ENCODE data around the gene SPEF1.
A peak's percentile ranks its signal among the peaks of the same experiment; 100 is the strongest.

Gene SPEF1

DNA sequence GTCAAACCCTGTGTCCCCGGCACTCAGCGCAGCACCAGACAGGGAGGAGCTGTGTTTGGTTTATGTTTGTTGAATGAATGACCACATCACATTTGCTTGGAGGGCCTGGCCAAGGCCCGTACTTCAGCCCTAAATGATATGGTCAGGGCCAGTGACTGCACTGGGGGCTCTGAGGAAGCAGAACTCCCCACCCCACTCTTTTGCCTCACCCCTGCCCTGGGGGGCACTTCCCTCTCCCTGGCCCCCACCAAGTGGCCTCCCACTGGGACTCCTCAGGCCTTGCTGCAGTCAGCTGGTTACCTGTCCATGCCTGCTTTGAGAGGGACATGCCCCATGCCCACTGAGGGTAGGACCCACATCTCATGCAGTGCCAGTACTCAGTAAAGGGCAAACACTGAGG lies 16.6 kb downstream of the SPEF1 start:
- DNase-seq: no peak

DNA sequence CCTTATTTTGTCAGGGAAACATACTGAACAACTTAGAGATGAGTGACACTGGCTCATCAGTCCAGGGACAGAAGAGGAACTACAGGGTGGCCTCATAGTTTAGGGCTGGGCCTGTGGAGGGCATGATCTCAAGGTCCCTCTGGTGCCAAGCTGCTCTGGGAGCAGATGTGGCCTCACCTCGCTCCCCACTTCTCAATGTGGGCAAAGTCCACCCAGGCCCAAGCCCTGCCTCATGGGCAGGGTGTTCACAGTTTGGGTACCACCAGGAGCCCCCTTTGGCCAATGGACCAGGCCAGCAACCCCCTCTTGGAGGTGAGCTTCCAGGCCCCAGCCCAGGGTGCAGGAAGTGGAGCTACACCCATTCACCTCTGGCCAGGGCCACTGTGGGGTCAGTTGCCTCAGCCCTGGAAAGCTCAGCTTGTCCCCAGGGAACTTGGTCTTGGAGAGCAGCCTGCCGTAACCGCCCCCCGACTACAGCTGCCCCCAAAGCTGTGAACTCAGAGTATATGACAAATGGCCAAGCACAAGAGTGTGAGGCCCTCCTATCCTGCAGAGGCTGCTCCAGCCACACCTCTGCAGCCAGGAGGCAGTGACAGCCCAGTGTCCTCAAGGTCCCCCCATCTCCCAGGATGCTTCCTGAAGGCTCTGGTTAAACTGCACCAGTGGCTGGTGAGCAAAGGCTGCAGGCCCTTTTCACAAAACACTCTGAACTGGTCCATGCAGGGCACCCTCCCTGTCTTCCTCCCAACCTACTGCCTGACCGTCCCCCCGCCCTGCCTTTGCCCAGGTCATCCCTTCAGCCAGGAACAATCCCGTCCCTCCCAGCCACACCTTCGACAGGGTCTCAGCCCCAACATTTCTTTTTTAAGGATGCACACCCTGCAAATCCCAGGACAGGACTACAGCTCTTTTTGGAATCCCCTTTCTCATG lies 17.3 kb downstream of the SPEF1 start:
- peak; percentile 76 to 88 (median 85) for DNase-seq

DNA sequence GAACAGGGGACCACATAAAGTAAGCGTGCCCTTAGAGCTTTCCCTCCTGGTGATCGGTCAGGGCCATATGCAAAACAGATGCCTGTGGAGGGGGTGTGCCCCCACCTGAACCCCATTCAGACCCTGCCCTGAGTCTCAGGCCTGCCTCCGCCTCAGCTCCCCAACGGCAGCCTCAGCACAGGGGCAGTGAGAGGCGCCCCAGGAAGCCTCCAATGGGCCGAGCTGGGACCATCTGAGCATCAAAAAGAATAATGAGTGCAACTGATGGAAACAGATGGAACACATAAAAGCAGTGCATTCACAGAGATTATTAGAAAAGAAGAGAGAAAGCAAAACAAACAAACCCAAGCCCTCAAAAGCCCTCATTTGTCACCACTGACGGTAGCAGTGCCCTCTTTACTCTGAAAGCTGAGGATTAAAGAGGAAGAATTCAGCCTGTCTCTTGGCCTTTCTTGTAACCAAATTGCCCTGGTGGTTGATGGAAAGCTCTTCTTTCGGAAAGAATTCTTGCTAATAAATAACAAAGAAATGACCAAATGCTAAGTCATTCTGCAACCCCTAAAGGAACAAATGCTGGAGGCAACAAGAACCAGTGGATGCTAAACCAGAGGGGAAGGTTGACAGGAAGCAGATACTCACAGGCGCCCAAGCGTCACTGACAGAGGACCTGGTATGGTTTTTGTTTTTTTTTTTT lies 20.4 kb downstream of the SPEF1 start:
- no peak for DNase-seq

DNA sequence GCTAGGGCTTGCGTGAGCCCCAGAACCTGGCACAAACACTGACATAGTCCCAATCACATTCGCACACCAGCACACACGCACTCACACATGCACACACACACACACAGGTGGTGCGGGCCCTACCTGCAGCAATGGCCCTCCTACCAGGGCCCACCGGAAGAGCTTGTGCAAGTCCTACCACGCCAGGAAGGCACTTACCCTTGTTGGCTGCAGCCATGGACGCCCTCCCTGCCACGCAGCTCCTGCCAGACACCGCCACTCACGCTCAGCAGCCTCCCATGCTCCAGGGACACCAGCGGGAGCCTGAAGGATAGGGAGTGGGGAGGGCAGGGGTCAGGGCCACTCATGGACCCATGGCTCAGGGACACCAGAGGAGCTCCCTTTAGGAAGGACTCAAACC lies 21.4 kb downstream of the SPEF1 start:
- DNase-seq: no peak

DNA sequence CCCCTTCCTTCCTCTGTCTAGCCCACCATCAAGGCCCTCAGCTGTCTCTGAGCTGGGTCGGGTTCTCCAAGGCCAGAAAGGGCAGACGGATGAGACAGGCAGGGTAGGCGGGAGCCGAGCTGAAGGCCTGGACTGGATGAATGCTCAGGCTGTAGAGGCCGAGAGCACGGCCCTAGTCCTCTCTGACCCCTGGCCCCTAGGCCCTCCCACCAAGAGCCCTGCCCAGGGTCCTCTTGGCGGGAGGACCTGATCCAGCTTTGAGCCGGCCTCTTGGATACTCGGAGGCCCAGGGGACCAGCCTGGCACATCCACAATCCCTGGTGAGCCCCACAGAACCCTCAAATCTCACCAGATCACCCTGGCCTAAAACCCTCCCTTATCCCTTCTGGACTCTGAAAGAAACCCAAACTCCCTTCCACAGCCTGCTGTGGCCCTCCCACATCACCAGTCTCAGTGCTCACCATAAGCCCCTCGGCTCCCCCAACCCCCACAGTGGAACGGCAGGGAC lies 21.9 kb downstream of the SPEF1 start:
- no peak for DNase-seq

DNA sequence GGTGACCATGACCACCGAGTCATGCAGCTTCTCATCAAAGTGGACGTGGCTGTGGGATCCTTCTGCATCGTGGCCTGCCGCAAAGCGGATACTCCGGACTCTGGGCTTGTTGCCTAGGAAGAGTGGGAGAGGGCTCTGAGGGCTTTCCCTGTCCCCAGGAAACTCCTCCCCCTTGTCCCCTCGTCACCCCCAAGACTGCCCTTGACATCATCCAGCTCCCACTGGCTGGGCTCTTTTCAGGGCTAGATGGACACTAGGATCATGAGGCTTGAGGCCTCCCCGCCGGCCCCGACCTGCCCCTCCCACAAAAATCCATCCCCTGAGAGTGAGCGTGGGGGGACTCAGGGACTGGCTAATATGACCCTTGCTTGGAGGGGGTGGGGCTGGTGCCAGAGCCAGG lies 22.7 kb downstream of the SPEF1 start:
- no peak for DNase-seq

DNA sequence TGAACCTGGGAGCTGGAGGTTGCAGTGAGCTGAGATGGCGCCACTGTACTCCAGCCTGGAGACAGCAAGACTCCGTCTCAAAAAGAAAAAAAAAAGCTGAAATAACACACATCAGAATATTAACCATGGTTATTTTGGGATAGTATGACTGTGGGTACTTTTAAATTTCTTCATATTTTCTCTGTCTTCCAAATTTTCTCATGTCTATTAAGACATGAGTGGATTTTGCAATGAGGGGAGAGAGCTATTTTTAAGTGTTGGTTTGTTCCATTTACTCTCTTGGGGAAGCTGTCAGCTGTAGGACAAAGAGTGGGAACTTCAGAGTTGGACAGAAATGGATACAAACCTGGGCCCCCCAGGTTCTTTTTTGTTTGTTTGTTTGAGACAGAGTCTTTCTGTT lies 24.0 kb downstream of the SPEF1 start:
- DNase-seq: peak; percentile 17 to 82 (median 59)

DNA sequence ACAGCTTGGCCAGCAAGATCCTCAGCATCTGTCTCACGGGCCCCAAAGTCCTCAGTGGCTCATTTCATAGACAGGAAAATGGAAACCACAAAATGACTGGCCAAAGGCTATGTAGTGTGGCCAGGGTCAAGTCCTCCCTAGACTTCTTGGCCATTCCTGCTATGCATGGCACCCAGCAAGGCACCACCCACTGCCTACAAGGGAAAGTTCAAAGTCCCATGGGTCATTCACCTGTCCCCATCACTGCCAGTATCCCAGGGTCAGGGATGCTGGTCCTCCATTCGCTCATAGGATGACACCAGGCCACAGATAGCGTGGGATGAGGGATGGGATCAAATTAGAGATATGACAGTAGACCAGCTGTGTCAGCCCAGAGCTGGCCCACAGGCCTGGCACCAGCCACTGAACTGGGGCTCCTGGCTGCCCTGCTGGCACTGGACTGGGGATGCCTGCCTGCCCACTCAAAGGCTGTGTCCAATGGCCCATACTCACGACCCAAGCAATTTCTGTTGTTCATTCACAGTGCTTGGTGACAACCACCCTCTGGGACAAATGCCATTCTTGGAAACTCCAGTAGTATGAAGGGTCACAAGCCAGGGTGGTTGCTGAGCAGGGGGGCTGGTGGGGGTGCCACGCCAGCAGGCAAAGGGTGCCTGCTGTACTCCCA lies 25.3 kb downstream of the SPEF1 start:
- no peak for DNase-seq

DNA sequence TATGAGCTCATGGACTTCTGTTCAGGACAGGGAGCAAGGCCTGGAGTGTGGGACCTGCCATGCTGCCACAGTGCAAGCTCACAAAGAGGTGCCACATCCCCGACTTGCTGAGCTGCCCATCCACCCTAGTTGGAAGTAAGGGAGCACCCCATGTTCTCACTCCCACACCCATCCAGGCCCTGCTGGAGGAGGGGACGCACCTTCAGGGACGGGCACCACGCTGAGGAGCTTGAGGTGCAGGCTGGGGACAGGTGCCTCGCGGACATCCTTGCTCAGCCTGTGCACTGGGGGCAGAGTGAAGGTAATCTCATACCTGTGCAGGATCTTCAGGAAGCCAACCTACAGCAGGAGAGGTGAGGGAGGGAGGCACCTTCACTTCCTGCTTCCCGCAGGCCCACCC lies 26.0 kb downstream of the SPEF1 start:
- DNase-seq: no peak

DNA sequence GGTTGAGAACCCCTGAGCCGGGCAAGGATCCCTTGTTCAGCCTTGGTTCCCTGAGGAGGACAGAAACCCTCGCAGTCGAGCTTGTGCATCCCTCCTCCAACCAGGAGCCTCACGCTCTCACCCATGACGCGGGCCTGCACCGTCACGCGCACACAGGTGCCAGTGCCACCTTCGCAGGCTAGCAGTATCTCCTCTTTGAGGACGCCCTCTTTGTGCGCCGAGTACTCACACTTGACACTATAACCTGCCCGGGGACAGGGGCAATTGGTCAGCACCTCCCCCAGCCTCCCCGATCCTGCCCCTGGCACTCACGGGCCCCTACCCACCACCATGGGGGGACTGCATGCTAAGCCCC lies 27.0 kb downstream of the SPEF1 start:
- no peak for DNase-seq

DNA sequence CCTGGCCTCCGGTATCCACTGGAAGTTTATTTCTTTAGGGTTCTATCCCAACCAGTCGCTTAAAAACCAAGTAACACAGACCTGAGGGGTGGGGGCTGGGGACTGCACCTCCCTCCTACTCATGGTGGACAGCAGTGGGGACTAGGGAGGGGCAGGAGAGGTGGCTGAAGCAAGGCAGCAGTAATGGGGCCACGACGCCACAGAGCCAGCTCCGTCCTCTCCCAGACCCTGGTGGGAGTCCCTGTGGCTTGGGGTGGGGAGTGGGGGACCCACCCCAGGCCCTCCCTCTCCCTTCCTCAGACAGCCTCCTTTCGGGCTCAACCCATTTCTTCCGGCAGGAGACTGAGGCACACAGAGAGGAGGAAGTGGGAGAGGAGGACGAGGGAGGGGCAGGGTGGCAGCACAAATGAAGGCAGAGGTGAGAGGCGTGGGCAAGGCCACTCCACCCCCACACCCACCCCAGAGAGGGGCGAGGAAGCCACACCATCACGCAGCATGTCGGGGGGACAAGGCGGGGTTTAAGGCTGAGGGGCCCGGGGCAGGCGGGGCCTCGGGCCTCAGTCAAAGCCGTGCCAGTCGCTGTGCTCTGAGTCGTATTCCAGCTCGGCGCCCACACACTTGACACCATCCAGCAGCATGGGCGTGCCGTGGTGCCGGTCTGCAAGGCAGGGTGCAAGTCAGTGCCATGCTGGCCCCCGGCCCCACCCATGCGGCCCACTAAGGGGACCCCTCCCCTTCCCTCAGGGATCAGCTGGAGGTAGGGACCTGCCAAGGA lies 27.6 kb downstream of the SPEF1 start:
- DNase-seq: no peak

DNA sequence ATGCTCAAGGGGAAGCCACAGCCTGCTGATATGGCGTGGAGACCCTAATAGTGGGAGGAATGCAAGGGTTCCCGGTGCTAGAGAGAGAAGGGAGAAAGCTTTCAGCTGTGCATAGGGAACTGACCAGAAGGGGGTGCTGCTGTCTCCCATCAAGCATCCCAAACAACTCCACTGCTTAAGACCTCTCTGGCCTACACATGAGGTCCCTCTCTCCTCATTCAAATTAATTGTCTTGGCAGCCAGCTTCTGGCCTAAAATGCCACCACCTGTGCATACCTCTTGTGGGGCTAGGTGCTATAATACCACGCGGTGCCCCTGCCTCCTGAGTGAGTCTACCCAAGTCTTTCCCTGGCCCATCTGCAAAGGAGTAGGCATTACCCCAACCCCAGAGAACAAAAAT lies 28.1 kb downstream of the SPEF1 start:
- DNase-seq: peak; percentile 68 to 88 (median 82)

DNA sequence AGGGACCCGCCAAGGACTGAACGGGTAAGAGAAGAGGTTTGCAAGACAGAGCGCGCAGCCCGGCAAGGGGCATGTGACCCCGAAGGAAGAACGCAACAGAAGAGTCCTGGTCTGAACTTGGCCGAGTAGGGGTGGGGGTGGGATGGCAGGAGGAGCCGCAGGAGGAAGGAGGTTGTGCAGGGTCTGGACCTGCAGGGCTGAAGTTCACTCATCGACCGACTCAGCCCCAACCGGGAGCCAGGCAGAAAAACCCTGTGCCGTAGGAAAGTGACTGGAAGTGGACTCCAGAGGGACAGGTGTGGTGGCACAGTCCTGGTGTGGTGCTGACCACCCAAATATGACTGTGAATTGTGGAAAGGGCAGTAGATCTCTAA lies 28.9 kb downstream of the SPEF1 start:
- no peak for DNase-seq

DNA sequence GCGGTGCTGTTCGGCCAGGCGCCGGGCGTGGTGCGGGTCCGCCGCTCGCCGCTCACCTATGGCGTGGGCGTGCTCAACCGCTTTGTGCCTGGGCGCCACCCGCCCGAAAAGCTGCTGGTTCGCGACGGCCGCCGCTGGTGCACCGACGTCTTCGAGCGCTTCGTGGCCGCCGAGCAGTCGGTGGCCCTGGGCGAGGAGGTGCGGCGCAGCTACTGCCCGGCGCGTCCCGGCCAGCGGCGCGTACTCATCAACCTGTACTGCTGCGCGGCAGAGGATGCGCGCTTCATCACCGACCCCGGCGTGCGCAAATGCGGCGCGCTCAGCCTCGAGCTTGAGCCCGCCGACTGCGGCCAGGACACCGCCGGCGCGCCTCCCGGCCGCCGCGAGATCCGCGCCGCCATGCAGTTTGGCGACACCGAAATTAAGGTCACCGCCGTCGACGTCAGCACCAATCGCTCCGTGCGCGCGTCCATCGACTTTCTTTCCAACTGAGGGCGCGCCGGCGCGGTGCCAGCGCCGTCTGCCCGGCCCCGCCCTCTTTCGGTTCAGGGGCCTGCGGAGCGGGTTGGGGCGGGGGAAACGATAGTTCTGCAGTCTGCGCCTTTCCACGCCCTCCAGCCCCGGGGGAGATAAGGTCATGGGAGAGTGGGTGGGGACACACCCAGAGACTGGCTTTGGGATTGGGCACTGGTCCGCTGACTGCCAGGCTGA lies 29.4 kb downstream of the SPEF1 start:
- DNase-seq: peak; percentile 72 to 86 (median 84)

DNA sequence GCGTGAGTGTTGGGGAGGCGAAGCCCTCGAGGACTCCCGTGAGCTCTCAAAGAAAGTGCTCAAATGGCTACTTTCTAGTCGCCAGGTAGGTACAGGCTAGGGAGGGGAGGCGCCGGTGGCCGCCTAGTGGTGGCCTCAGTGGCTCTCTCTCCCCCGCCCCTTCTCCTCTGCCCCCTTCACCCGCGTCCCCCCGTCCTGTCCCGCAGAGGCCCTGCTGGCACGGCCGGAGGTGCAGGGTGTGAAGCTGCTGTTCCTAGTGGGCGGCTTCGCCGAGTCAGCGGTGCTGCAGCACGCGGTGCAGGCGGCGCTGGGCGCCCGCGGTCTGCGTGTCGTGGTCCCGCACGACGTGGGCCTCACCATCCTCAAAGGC lies 30.0 kb downstream of the SPEF1 start:
- no peak for DNase-seq

DNA sequence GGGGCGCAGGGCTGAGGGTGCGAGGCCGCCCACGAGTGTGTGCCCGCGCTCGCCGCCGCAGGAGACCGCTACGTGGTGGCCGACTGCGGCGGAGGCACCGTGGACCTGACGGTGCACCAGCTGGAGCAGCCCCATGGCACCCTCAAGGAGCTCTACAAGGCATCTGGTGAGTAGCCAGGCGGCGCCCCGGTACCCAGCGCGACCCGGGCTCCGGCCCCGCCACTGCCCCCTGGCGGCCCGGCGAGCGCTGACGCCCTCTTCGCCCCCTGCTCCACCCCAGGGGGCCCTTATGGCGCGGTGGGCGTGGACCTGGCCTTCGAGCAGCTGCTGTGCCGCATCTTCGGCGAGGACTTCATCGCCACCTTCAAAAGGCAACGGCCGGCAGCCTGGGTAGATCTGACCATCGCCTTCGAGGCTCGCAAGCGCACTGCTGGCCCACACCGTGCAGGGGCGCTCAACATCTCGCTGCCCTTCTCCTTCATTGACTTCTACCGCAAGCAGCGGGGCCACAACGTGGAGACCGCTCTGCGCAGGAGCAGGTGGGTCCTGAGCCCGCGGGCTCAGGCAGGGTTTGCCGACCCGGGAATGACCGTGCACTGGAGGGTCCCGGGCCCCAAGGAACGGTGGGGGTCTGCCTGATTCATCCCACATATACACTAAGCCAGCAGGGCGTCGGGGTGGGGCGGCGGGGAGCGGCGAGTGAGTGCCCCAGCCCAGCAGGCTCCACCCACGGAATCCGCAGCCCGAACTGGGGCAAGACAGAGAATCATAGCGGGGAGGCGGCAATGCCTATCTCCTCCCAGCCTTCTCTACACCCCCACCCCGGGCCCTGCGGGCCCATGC lies 31.3 kb downstream of the SPEF1 start:
- peak; percentile 47 to 69 (median 58) for DNase-seq

DNA sequence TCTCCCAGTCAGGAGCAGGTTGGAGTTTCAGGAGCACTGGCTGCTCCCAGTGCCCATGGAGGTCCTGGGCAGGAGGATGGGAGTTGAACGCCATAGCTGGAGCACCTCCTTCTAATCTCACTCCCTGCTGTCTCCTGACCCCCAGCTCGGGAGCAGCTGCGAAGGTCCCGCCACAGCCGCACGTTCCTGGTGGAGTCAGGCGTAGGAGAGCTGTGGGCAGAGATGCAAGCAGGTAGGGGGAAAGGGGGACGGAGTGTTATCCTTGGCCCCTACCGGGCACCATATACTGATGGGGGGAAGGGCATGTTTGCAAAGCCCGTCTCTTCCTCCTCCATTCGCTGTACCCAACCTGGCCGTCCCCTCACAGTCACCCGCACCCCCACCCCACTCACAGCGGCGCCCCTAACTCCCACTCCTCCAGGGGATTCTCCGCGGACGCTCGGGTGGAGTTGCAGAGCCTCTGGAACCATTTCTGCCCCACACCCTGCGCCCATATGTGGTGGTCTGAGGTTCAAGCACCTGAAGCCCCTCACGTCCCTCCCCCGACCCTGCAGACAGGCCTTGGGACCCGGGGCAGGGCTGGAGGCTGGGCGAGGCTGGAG lies 32.1 kb downstream of the SPEF1 start:
- no peak for DNase-seq

DNA sequence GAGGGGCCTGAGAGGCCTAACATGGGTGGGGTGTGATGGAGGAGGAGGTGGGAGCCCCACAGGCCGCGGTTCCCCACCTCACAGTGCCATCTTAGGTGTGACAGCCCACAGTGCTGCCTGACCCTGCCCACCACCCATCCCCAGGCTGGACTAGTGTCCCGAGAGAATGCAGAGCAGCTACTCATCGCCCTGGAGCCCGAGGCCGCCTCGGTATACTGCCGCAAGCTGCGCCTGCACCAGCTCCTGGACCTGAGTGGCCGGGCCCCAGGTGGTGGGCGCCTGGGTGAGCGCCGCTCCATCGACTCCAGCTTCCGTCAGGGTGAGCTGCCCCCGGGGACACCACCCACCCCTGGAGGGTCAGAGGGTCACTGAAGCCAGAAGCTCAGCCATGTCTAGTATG lies 33.2 kb downstream of the SPEF1 start:
- DNase-seq: no peak

DNA sequence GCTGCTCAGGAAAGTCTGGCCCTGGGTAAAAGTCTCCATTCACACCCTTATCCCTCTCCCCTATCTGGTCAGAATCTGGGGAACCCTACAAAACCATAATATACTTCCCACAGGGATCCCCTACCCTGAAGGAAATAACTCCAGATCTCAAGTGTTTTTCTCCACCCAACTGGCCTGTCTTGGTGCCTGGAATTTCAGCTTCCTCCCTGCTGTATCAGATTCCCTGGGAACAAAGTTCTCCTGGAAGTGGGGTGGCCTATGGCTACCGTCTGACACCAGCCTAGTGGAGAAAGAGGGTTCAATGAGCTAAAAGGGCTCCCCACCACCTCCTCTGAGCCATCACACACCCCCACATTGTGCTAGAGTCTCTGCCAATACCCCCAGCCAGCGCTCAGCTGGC lies 33.8 kb downstream of the SPEF1 start:
- no peak for DNase-seq

DNA sequence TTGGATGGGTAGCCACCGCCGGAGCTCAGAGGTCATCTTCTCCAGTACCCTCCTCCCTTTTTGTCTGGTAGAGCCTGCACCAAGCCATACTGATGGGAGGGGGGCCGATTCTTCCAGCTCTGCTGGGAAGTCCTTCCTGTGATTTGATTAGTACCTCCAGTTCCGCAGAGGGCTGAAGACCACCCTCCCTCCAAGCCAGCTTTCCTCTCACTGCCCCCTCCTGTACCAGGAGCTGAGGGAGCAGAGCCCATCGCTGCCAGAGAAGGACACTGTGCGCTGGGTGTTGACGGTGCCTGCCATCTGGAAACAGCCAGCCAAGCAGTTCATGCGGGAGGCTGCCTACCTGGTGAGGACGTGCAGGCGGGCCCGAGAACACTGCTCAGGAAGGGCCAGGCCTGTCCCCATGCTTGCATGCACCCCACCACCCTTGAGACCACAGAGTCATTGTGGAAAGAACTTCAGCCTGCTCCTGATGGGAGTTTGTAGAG lies 35.5 kb downstream of the SPEF1 start:
- no peak for DNase-seq

Measured in suppressor macrophage (primary cell).